Gastroesophageal sphincter (tissue), 4 donors: ENCODE data around the gene RBP5. TPM values are rescaled to one million over a fixed set of nuclear protein-coding genes. Genes with fewer than 3 reads are reported as not detected.

Experiments used
- ATAC-seq: fragments of 150-250 bp; one replicate; pipeline ENCODE4 v1.9.1; 2016; ENCODE audit warnings: mild to moderate bottlenecking, moderate library complexity
- H3K27ac ChIP-seq, 4 donors: fragments of 200-600 bp; sonication (generic) in 3 of 4; 1 replicate in 3 of 4; 2 replicates in 1 of 4; pipeline ENCODE4 v1.5.1; 2016 to 2019
- H3K27me3 ChIP-seq: fragments of 200-600 bp; sonication (generic); one replicate; pipeline ENCODE4 v1.5.1; 2019
- H3K36me3 ChIP-seq, 2 donors: fragments of 200-600 bp; sonication (generic); one replicate each; pipeline ENCODE4 v1.5.1; 2019; ENCODE audit warnings: control low read depth in 1 of 2
- H3K4me1 ChIP-seq, 3 donors: fragments of 200-600 bp; sonication (generic); 1 replicate in 2 of 3; 2 replicates in 1 of 3; pipeline ENCODE4 v1.5.1; 2016 to 2019; ENCODE audit warnings: control low read depth in 2 of 3
- H3K4me3 ChIP-seq, 2 donors: fragments of 200-600 bp; sonication (generic); one replicate each; pipeline ENCODE4 v1.5.1; 2019; ENCODE audit warnings: mild to moderate bottlenecking in 1 of 2, moderate library complexity in 1 of 2
- H3K9me3 ChIP-seq, 3 donors: fragments of 200-600 bp; sonication (generic); one replicate each; pipeline ENCODE4 v1.5.1; 2017 to 2019; ENCODE audit warnings: control low read depth in 2 of 3
- CTCF ChIP-seq, 4 experiments: fragments of 200-600 bp in 2 of 4; fragments of 450-650 bp in 2 of 4; sonication (generic) in 1 of 4; IDR thresholded peaks; one replicate each; pipeline ENCODE4 v1.5.1; 2017 to 2019; ENCODE audit warnings: antibody characterized with exemption in 4 of 4, mild to moderate bottlenecking in 2 of 4, moderate library complexity in 2 of 4
- EP300 ChIP-seq: sonication (generic); formaldehyde crosslinking; IDR thresholded peaks from one replicate; pipeline ENCODE4 v1.6.1; 2017; ENCODE audit warnings: antibody characterized with exemption, mild to moderate bottlenecking
- POLR2A ChIP-seq, 2 donors: fragments of 450-650 bp; IDR thresholded peaks; one replicate each; pipeline ENCODE4 v1.6.1; 2017; ENCODE audit warnings: antibody characterized with exemption in 2 of 2, mild to moderate bottlenecking in 2 of 2, moderate library complexity in 1 of 2
- POLR2AphosphoS5 ChIP-seq: sonication (generic); formaldehyde crosslinking; IDR thresholded peaks from one replicate; pipeline ENCODE4 v1.6.1; 2017; ENCODE audit warnings: antibody characterized with exemption
- WGBS, 2 donors: methylation state at CpG; one replicate each; pipeline ENCODE4 v1.1.5; 2018; ENCODE audit warnings: low coverage in 1 of 2; 5-methylcytosine and 5-hydroxymethylcytosine counted together
- total RNA-seq, 4 donors: library from RNA; depleted of rRNA; stranded (reverse); fragments of >200 nt; gene quantifications; one replicate each; pipeline ENCODE4 v1.1.0, GENCODE V29; 2016

RBP5 gene
- total RNA-seq, 4 donors from 2014 or later: 0.58 to 1.1 TPM; not detected in 2

GRCh38 chr12:7154042-7154441, 25.4 kb upstream of the RBP5 start:
- no peaks in the 10 kb centered on the region for H3K9me3 ChIP-seq
- no peaks in the 10 kb centered on the region for H3K27me3 ChIP-seq
- H3K27ac ChIP-seq: no peak overlapping the region
- ATAC-seq: no peak
- peaks cover 0 to 94% of the 10 kb centered on the region in 2 donors for H3K36me3 ChIP-seq
- TF ChIP-seq EP300 (no peak), CTCF (IDR thresholded peaks at IDR 0.05) (no peak), POLR2AphosphoS5 (no peak), POLR2A (IDR thresholded peaks at IDR 0.05) (no peak)
- WGBS, 2 donors: 69 to 80% methylated on average over 1 to 3 of the region's 6 CpGs
- H3K4me1 ChIP-seq: no peaks in the 10 kb centered on the region
- H3K4me3 ChIP-seq: no peak overlapping the region

GRCh38 chr12:7152818-7153217, 24.1 kb upstream of the RBP5 start:
- no peak for ATAC-seq
- TF ChIP-seq CTCF (IDR thresholded peaks at IDR 0.05) (no peak), POLR2A (IDR thresholded peaks at IDR 0.05) (no peak), EP300 (no peak), POLR2AphosphoS5 (no peak)
- no peaks in the 10 kb centered on the region for H3K4me1 ChIP-seq
- H3K9me3 ChIP-seq: no peaks in the 10 kb centered on the region
- H3K4me3 ChIP-seq: no peak overlapping the region
- no peaks in the 10 kb centered on the region for H3K27me3 ChIP-seq
- H3K27ac ChIP-seq: no peak overlapping the region
- peaks cover 0 to 99% of the 10 kb centered on the region in 2 donors for H3K36me3 ChIP-seq
- WGBS, 2 donors: 67 to 77% methylated on average over 3 to 4 of the region's 4 CpGs

- Histone ChIP-seq H3K36me3 (peaks cover 0 to 94% of the 10 kb centered on the region in 2 donors), H3K27ac (no peak overlapping the region), H3K9me3 (no peaks in the 10 kb centered on the region), H3K4me3 (no peak overlapping the region), H3K27me3 (no peaks in the 10 kb centered on the region), H3K4me1 (no peaks in the 10 kb centered on the region)
- TF ChIP-seq POLR2AphosphoS5: no peak
- no peak for ATAC-seq
- 92 to 96% methylated on average over 6 of the region's 6 CpGs for WGBS, 2 donors
Observed at GRCh38 chr12:7151532-7151931, 22.8 kb upstream of the RBP5 start.

- Histone ChIP-seq H3K4me3 (no peak overlapping the region), H3K4me1 (no peaks in the 10 kb centered on the region), H3K27ac (no peak overlapping the region), H3K9me3 (no peaks in the 10 kb centered on the region), H3K36me3 (peaks cover 0 to 93% of the 10 kb centered on the region in 2 donors), H3K27me3 (no peaks in the 10 kb centered on the region)
- TF ChIP-seq EP300 (no peak), POLR2AphosphoS5 (no peak), POLR2A (IDR thresholded peaks at IDR 0.05) (no peak), CTCF (IDR thresholded peaks at IDR 0.05) (no peak)
- no peak for ATAC-seq
- WGBS, 2 donors: 96 to 100% methylated on average over 1 to 4 of the region's 6 CpGs
Observed at GRCh38 chr12:7150841-7151240, 22.2 kb upstream of the RBP5 start.

GRCh38 chr12:7150356-7150755, 21.7 kb upstream of the RBP5 start:
- H3K27ac ChIP-seq: no peak overlapping the region
- no peak for TF ChIP-seq EP300
- TF ChIP-seq POLR2A (IDR thresholded peaks at IDR 0.05): no peak
- TF ChIP-seq CTCF (IDR thresholded peaks at IDR 0.05): no peak
- TF ChIP-seq POLR2AphosphoS5: no peak
- WGBS, 2 donors: 100% methylated on average over 1 of the region's 12 CpGs; no CpG with 5 or more reads in 1 of the 2 donors
- ATAC-seq: no peak
- no peaks in the 10 kb centered on the region for H3K4me1 ChIP-seq
- peaks cover 0 to 88% of the 10 kb centered on the region in 2 donors for H3K36me3 ChIP-seq
- H3K27me3 ChIP-seq: no peaks in the 10 kb centered on the region
- H3K4me3 ChIP-seq: no peak overlapping the region
- no peaks in the 10 kb centered on the region for H3K9me3 ChIP-seq
